ENCODE results near the gene RNF31.

RNF31 gene

GRCh38 chr14:24204163-24205146 is 57.2 kb downstream of the RNF31 start:
- DNase-seq: no peak

GRCh38 chr14:24206260-24207103 is 59.2 kb downstream of the RNF31 start:
- no peak for DNase-seq

- DNase-seq: no peak
Observed at GRCh38 chr14:24207104-24207551, 59.8 kb downstream of the RNF31 start.

GRCh38 chr14:24207625-24208024 is 60.3 kb downstream of the RNF31 start:
- DNase-seq: no peak

All from effector CD8-positive, alpha-beta T cell (primary cell).